ENCODE results near the gene RBMX2. TPM values are rescaled to one million over a fixed set of nuclear protein-coding genes. Genes with fewer than 3 reads are reported as not detected.
A peak's percentile ranks its signal among the peaks of the same experiment; 100 is the strongest.

The RBMX2 gene
- total and polyA plus RNA-seq, 2 of the 4 experiments (the other 2 are of a cell fraction) = 8.8 to 11.4 TPM

DNA sequence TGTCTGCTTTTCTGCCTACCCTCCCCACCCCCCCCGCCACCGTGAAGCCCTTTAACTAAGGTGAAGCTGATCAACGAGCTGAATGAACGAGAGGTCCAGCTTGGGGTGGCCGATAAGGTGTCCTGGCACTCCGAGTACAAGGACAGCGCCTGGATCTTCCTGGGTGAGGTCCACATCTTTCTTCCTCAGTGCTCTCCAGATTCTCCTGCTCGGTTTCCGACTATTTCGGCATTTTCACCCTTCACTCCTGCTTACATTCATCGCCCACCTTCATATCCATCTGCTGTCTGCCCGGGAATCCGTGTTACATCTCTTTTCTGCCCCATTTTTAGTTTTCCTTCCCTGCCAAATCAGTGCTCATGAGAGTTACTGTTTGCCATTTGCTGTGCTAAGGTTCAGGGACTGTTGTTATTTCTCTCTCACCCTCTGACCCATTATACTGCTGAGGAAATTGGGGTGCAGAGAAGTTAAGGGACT lies 459 bp downstream of the RBMX2 start:
- H4K20me1 ChIP-seq (ENCODE audit: insufficient read depth, low read length) = no peaks in the 10 kb centered on the region

More for the DNA sequence above, 459 bp downstream of the RBMX2 start:
- 15% methylated on average over 8 of the region's 13 CpGs; no CpG with 5 or more reads in 1 of the 2 experiments for WGBS, 2 experiments (ENCODE audit: extremely low coverage in 2 of 2, insufficient read length in 1 of 2)
- Histone ChIP-seq H3K4me3 (ENCODE audit: insufficient read depth, low read depth, low read length) (peak overlapping the region; percentile 87), H4K91ac (ENCODE audit: insufficient read depth, low read depth, low read length) (no peak overlapping the region; the same call in 1 of the 2 replicates), H2BK15ac (ENCODE audit: low read depth, low read length) (no peak overlapping the region), H3K23ac (ENCODE audit: low read depth, low read length) (peak overlapping the region; percentile 83; the same call in 1 of the 2 replicates), H4K8ac (ENCODE audit: low read depth in 2 of 2, low read length in 2 of 2) (peak overlapping the region; percentile 32 to 71; a peak in 1 of 4 replicates), H2BK5ac (ENCODE audit: low read depth, low read length, poor library complexity, severe bottlenecking) (no peak overlapping the region), H3K9me3 (ENCODE audit: control insufficient read depth, insufficient read depth, low read length) (no peaks in the 10 kb centered on the region), H3K4ac (ENCODE audit: low read depth, low read length) (peak overlapping the region; percentile 48), H2BK20ac (ENCODE audit: low read depth, low read length) (no peak overlapping the region), H2BK120ac (ENCODE audit: low read depth, low read length) (no peak overlapping the region), H3K9me1 (ENCODE audit: insufficient read depth, low read length) (no peaks in the 10 kb centered on the region), H3K27me3 (ENCODE audit: control insufficient read depth, insufficient read depth, low read length) (no peaks in the 10 kb centered on the region; the same call in 1 of the 2 replicates), H3K4me1 (ENCODE audit: control insufficient read depth, insufficient read depth, low read length) (no peaks in the 10 kb centered on the region), H3K4me2 (ENCODE audit: low read depth, low read length) (peak overlapping the region; percentile 82), H2AFZ (replicated peaks; ENCODE audit: low read length, poor library complexity) (peak overlapping the region; percentile 87), H4K5ac (ENCODE audit: low read depth, low read length) (no peak overlapping the region; the same call in 1 of the 2 replicates), H3K27ac (ENCODE audit: insufficient read depth, low read length) (peak overlapping the region; percentile 69; the same call in 1 of the 2 replicates), H3K56ac (ENCODE audit: extremely low read depth, insufficient read depth, low read length) (peak overlapping the region; percentile 14; the same call in 1 of the 2 replicates), H2AK5ac (ENCODE audit: low read depth, low read length) (no peak overlapping the region; the same call in 1 of the 2 replicates), H2AK9ac (replicated peaks; ENCODE audit: low read depth, low read length, poor library complexity) (peak overlapping the region; percentile 69), H3K9ac (ENCODE audit: low read depth, low read length) (peak overlapping the region; percentile 79), H3K79me1 (ENCODE audit: low read depth in 1 of 2, low read length in 2 of 2) (peaks cover 3 to 10% of the 10 kb centered on the region in 2 experiments; a peak in 2 of 4 replicates), H3K18ac (ENCODE audit: low read depth, low read length) (no peak overlapping the region), H3K36me3 (ENCODE audit: control insufficient read depth, insufficient read depth, low read length) (peaks cover 9% of the 10 kb centered on the region; the same call in 1 of the 2 replicates), H3K14ac (replicated peaks; ENCODE audit: low read depth, low read length) (no peak overlapping the region; the same call in 1 of the 2 replicates)
- no peak; the same call in 1 of the 2 replicates for ATAC-seq (ENCODE audit: low read depth)
- in situ Hi-C loops (cut with MboI; ENCODE audit: low sequenced_read_pairs) (no loop called here), intact Hi-C loops (cut with micrococcal nuclease) (no loop called here), dilution Hi-C loops (cut with HindIII; ENCODE audit: low sequenced_read_pairs, unreplicated experiment) (no loop called here)
- POLR2A ChIA-PET (ENCODE audit: unreplicated experiment) = interaction anchor here (0.5 kb wide), 1 partner anchor 223 kb away, joined by 5 read pairs; no protein-coding TSS in a partner anchor
- TSS peak; percentile 49 for BruUV-seq (replicated peaks)
- CTCF ChIA-PET = interaction anchor here (1.4 kb wide), 1 partner anchor 514 kb away, joined by 4 read pairs; no protein-coding TSS in a partner anchor
- TF ChIP-seq CTCF (conservative IDR thresholded peaks at IDR 0.05; ENCODE audit: low read depth, low read length) (no peak), MAZ (IDR thresholded peaks at IDR 0.05; ENCODE audit: borderline replicate concordance, low read depth, low read length) (no peak), NFE2L2 (IDR thresholded peaks at IDR 0.05; ENCODE audit: low read depth, low read length) (no peak), FOS (IDR thresholded peaks at IDR 0.05; ENCODE audit: low read depth, low read length) (no peak), BHLHE40 (IDR thresholded peaks at IDR 0.05; ENCODE audit: low read depth, low read length) (no peak), CHD1 (IDR thresholded peaks at IDR 0.05; ENCODE audit: low read depth, low read length) (no peak), SMC3 (IDR thresholded peaks at IDR 0.05; ENCODE audit: low read depth, low read length) (no peak), RFX5 (IDR thresholded peaks at IDR 0.05; ENCODE audit: low read depth, low read length) (no peak), RCOR1 (IDR thresholded peaks at IDR 0.05; ENCODE audit: insufficient replicate concordance, low read length) (no peak), MAFK (IDR thresholded peaks at IDR 0.05; ENCODE audit: low read depth, low read length) (no peak), POLR2A (IDR thresholded peaks at IDR 0.05; ENCODE audit: low read depth, low read length) (no peak), RAD21 (IDR thresholded peaks at IDR 0.05; ENCODE audit: low read length) (no peak)
- TF ChIP-seq, protein P1, sequence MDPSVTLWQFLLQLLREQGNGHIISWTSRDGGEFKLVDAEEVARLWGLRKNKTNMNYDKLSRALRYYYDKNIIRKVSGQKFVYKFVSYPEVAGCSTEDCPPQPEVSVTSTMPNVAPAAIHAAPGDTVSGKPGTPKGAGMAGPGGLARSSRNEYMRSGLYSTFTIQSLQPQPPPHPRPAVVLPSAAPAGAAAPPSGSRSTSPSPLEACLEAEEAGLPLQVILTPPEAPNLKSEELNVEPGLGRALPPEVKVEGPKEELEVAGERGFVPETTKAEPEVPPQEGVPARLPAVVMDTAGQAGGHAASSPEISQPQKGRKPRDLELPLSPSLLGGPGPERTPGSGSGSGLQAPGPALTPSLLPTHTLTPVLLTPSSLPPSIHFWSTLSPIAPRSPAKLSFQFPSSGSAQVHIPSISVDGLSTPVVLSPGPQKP (IDR thresholded peaks at IDR 0.05; ENCODE audit: borderline replicate concordance, low read depth, low read length) = no peak
- DNase-seq = no peak
